Measurements from ENCODE around the gene VOPP1.

VOPP1 gene

DNA sequence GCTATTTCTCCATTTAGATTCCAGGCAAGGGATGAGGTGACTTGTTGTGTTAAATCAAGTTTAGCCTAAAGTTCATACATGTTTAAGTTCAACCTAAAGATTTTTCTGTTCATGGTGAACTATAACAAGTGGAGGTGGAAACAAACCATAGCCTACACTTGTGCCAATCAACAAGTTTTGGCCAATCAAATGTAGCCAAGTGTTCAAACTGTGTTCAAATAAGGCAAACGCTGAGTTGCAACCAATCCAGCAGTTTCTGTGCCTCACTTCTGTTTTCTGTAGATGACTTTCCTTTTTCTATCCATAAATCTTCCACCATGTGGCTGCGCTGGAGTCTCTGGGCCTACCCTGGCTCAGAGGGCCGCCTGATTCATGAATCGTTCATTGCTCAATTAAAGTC is 4.5 kb upstream of the VOPP1 start:
- no peak for DNase-seq (ENCODE audit: low spot score)

DNA sequence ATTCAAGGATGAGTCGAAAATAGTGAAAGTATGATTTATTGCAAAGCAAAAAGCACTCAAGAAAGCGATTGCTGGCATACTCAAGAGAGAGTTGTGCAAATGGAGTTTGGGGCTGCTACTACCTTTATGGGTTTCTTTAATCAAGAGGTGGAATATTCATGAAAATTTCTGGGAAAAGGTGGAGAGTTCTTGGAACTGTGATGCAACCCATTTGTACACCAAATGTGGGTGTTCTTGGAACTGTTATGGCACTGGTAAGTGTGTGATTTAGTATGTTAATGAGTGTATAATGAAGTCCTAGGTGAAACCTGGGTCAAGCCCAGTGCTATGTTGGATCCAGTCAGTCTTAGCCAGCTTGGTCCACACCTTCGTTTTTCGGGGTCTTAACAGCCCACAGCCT is 3.4 kb upstream of the VOPP1 start:
- no peak for DNase-seq (ENCODE audit: low spot score)

- DNase-seq (ENCODE audit: low spot score), result no peak
Observed at GRCh38 chr7:55575098-55575497, 2.8 kb upstream of the VOPP1 start.

GRCh38 chr7:55574051-55574717 is 1.9 kb upstream of the VOPP1 start:
- no peak for DNase-seq (ENCODE audit: low spot score)

DNA sequence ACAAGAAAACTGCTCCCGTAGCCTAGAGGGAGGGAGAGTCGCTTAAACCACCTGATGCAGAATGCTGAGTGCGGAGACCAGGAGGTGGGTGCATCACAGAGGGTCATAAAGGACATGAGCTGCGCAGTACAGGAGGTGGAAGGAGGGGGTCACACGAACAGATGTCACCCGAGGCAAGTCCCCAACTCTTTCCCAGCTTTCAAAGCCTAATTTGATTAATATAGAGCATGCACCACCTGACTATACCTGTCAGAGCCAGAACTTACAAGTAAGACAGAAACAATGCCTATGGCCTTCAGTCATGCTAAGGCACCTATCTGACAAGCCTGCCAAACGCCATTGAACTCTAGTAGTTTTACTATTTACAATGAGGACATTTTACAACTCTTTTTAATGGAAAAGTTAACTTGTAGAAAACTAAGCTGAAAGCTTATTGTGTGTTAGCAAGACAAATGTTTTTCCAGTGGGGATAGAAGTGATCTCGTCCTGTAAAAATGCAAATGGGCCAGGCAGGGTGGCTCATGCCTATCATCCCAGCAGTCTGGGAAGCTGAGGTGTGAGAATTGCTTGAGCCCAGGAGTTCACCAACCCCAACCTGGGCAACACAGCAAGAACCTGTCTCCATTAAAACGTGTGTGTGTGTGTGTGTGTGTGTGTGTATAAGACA is 1.1 kb upstream of the VOPP1 start:
- no peak for DNase-seq (ENCODE audit: low spot score)

DNA sequence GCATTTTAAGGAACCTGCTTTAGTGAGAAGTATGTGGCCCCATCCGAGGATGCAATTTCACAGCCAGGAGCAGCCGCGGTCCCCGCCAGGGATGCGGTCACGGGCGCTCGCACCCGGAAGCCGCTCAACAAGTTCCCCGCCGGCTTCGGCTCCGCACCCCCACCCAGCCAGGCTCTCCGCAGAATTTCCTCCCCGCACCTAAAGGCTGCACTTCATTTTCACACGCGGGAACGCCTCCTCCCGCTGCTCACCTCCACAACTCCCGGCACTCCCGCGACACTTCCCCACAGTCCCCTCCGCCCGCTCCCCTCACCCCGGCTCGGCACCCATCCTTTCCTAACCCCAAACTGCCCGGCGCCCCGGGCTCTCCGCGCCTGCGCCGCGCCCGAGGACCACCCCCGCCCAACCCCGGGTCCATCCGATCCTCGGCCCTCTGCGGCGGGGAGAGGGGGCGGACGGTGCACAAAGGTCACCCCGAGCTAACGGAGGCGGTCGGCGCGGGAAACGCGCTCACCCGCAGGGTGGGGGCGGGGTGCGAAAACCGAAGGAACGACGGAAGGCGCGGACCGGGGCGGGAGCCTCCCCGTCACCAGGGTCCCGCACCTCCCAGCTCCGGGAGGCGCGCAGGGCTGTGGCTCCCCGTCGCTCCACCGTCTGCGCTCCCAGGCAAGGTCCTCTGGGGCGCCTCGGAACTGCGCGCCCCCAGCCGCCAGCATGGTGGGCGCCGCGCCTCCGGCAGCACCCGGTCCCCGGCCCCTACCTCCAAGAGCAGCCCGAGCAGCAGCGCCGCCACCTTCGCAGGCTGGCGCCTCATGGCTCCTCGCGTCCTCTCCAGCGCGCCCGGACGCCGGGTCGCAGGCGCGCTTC is 558 bp downstream of the VOPP1 start:
- peak; percentile 76 for DNase-seq (ENCODE audit: low spot score)

DNA sequence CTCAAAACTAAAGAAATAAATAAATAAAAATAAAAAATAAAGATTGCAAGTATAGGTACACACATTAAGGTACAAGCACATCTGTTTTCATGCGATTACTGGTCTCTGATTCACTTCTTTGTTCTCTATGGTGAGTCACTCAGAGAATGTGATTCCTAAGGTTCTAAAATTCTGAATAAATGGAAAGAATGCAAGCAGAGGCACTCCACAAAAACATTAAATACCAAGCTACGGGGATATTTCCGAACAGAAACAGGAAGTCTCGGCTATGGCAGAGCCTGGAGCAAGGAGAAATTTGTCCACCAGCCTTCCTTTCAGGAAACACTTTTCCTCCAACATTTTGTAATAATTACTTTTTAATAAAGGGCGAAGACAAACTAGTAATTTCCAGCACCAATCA is 1.4 kb downstream of the VOPP1 start:
- DNase-seq (ENCODE audit: low spot score), result no peak

- DNase-seq (ENCODE audit: low spot score), result no peak
Observed at GRCh38 chr7:55570218-55570873, 2.0 kb downstream of the VOPP1 start.

GRCh38 chr7:55569797-55570196 is 2.5 kb downstream of the VOPP1 start:
- no peak for DNase-seq (ENCODE audit: low spot score)

GRCh38 chr7:55569269-55569663 is 3.0 kb downstream of the VOPP1 start:
- DNase-seq (ENCODE audit: low spot score), result no peak

DNA sequence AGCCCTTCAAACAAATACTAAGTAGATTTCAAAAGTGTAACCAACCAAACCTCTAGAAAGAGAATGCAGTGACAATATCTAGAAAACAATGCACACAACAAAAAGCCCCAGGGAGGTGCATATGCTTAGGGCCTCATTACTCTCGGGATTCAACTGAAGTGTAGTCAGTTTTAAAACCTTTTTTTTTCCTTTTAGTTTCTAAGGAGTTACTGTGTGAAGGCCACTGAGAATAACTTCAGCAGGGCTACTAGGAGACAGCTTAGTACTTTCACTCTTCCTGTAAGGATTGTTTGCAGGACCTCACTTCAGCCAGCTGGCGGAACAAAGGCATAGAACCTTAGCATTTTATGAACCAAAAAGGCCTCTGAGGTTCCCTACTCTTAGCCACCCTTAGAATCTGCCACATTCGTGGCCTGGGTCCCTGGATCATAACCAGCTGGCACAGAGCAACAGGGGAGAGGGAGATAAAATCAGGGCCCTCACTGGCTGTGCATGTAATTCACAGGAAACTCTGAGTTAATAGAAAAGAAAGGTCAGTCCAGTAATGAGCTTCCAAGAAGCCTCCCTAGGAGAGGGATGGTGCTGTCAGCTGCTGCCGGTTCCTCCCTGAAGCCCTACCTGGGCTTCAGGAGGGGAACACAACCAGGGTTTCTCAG is 3.6 kb downstream of the VOPP1 start:
- DNase-seq (ENCODE audit: low spot score), result no peak

DNA sequence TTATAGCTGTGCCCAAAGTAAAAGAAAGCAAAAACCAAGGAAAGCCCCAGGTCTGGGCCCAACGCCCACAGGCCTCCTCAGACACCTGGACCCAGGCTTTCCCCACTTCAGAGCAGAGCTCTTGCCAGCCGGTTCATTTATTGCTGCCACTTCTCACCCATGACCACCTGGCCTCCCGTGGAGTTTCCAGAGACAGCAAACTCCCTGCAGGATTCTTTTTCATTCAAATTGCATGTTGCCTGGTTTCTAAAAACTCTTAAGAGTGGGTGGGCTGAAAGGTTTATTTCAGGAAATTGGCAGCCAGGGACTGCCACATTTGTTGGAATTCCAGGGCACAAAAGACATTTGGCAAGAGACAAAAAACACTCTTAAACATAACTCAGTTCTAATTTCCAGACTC is 4.7 kb downstream of the VOPP1 start:
- DNase-seq (ENCODE audit: low spot score), result no peak

DNA sequence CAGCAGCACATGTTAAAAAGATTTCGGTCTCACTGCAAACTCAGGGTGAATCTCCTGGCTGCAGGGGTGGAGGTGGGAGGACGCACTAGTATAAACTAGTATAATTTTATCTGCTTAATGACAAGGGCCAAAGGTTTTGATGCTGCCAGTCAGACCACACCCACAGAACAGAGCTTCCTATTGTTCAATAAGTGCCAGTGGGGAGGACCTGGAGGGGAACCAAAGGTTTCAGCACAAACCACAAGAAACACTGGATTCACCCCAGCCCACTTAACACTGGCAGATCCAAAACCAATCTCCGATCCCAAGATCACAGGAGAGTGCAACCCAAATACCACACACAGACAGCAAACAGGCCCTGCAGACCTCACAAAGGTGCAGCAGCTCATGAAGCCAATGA is 6.6 kb downstream of the VOPP1 start:
- no peak for DNase-seq (ENCODE audit: low spot score)

GRCh38 chr7:55563596-55564325 is 8.5 kb downstream of the VOPP1 start:
- DNase-seq (ENCODE audit: low spot score), result no peak

- DNase-seq (ENCODE audit: low spot score), result no peak
Observed at GRCh38 chr7:55561690-55562089, 10.6 kb downstream of the VOPP1 start.

DNA sequence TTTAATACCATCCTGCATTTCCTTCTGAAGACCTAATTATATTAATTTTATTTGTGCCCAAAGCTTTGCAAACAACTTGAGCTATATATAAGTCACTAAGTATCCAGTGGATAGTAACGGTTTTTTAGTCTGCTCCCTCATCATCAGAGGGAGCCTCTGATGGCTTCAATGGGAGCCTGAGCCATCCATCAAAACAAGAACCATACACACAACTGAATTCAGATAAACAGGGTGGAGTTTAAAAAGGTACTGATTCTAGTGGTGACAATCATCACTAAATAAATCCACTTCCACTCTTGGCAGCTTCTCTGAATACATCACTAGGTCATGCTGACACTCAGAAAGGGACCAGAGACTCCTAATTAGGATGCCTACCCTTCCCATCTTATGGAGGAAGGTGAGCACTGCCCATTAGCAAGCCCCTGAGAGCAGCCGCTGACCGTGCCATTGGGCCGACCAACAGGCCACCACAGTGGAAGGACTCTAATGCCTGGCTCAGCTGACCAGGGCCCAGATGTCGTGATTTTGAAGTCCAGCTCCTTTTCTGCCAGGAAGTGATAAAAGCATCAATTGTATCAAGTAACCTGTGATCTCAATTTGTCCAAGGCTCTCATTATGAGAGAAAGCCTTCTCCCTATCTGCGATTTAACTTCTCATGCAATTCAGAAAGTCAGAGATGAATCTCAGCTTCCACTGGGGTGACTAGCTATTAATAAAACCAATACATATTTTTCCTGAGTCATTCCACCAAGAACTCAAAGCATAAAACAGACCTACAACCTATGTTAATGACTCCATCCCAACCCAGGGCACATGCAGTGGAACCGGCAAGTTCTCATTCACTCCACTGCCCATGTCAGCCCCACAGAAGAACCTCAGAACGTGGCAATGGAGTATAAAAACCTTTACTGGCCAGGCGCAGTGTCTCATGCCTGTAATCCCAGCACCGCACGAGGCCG is 13.1 kb downstream of the VOPP1 start:
- no peak for DNase-seq (ENCODE audit: low spot score)

DNA sequence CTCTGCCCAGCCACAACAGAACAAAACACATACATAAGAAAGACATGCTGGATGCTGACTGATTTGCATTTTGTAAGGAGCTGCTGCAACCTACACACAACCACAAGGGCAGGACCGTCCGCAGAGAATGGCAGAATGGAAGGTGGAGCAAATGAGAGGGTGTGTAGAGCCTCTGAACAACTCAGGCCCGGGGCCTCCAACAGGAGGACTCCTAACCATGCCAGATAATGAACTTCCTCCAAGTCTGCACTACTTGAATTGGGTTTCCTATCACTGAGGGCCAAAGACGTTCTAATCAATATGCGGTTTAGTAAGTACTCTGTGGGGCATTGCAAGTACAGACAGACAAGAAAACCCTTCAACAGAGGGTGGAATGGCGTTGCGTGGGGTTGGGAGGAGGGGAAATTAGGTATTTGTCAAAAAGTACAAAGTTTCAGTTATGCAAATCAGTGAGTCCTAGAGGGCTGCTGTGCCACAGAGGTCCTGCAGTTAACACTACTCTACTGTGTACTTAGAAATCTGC is 14.6 kb downstream of the VOPP1 start:
- peak; percentile 53 for DNase-seq (ENCODE audit: low spot score)

- no peak for DNase-seq (ENCODE audit: low spot score)
Observed at GRCh38 chr7:55556492-55556891, 15.8 kb downstream of the VOPP1 start.

GRCh38 chr7:55556031-55556430 is 16.3 kb downstream of the VOPP1 start:
- DNase-seq (ENCODE audit: low spot score), result no peak

- peak; percentile 40 for DNase-seq (ENCODE audit: low spot score)
Observed at GRCh38 chr7:55555160-55555559, 17.1 kb downstream of the VOPP1 start.
